ENCODE data around the gene MAP3K9.
A peak's percentile ranks its signal among the peaks of the same experiment; 100 is the strongest.

MAP3K9 gene

DNA sequence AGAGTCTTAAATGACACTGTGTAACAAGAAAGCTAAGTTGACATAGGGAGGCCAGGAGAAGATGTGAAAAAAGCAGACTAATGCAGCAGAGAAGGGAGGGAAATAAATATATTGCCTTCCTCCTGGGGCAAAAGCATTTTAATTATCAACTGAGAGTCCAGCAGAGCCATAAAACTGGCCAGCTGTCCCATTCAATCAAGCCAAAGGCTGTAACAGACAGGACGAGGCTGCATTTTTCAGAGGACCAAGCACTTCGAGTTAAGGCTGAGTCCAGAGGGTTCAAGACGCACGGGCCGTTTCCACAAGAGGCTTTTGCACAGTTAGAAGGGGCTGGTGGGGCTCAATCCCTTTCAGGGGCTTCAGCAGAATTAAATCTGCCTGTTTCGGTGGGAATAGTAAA, 20.4 kb downstream of the MAP3K9 start:
- ATAC-seq, result peak; percentile 73
- TF ChIP-seq, protein P1, sequence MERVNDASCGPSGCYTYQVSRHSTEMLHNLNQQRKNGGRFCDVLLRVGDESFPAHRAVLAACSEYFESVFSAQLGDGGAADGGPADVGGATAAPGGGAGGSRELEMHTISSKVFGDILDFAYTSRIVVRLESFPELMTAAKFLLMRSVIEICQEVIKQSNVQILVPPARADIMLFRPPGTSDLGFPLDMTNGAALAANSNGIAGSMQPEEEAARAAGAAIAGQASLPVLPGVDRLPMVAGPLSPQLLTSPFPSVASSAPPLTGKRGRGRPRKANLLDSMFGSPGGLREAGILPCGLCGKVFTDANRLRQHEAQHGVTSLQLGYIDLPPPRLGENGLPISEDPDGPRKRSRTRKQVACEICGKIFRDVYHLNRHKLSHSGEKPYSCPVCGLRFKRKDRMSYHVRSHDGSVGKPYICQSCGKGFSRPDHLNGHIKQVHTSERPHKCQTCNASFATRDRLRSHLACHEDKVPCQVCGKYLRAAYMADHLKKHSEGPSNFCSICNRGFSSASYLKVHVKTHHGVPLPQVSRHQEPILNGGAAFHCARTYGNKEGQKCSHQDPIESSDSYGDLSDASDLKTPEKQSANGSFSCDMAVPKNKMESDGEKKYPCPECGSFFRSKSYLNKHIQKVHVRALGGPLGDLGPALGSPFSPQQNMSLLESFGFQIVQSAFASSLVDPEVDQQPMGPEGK (CRISPR knock-in tag; IDR thresholded peaks at IDR 0.05; ENCODE audit: borderline replicate concordance), result no peak
- TF ChIP-seq ZNF565 (CRISPR knock-in tag; conservative IDR thresholded peaks at IDR 0.05; ENCODE audit: low read depth) (no peak), CSDC2 (CRISPR knock-in tag; IDR thresholded peaks at IDR 0.05) (no peak), ZNF8 (CRISPR knock-in tag; IDR thresholded peaks at IDR 0.05) (no peak), ZFP30 (CRISPR knock-in tag; IDR thresholded peaks at IDR 0.05) (no peak), RARB (CRISPR knock-in tag; IDR thresholded peaks at IDR 0.05) (no peak), GLIS3 (CRISPR knock-in tag; IDR thresholded peaks at IDR 0.05) (no peak), ZC3H10 (CRISPR knock-in tag; IDR thresholded peaks at IDR 0.05) (no peak), ZNF70 (CRISPR knock-in tag; IDR thresholded peaks at IDR 0.05) (no peak), SNAI2 (CRISPR knock-in tag; IDR thresholded peaks at IDR 0.05) (no peak), PPARA (CRISPR knock-in tag; IDR thresholded peaks at IDR 0.05; ENCODE audit: borderline replicate concordance) (no peak), ARNTL (CRISPR knock-in tag; IDR thresholded peaks at IDR 0.05; ENCODE audit: borderline replicate concordance, low read depth) (no peak), BACH2 (CRISPR knock-in tag; IDR thresholded peaks at IDR 0.05; ENCODE audit: borderline replicate concordance) (no peak), TOX (CRISPR knock-in tag; IDR thresholded peaks at IDR 0.05; ENCODE audit: borderline replicate concordance) (no peak), ESRRG (CRISPR knock-in tag; IDR thresholded peaks at IDR 0.05) (no peak), TCF4 (CRISPR knock-in tag; IDR thresholded peaks at IDR 0.05; ENCODE audit: borderline replicate concordance) (no peak)
- TF ChIP-seq, protein P2, sequence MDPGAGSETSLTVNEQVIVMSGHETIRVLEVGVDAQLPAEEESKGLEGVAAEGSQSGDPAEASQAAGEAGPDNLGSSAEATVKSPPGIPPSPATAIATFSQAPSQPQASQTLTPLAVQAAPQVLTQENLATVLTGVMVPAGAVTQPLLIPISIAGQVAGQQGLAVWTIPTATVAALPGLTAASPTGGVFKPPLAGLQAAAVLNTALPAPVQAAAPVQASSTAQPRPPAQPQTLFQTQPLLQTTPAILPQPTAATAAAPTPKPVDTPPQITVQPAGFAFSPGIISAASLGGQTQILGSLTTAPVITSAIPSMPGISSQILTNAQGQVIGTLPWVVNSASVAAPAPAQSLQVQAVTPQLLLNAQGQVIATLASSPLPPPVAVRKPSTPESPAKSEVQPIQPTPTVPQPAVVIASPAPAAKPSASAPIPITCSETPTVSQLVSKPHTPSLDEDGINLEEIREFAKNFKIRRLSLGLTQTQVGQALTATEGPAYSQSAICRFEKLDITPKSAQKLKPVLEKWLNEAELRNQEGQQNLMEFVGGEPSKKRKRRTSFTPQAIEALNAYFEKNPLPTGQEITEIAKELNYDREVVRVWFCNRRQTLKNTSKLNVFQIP (CRISPR knock-in tag; IDR thresholded peaks at IDR 0.05; ENCODE audit: borderline replicate concordance, low read depth), result no peak
- TF ChIP-seq, protein P3, sequence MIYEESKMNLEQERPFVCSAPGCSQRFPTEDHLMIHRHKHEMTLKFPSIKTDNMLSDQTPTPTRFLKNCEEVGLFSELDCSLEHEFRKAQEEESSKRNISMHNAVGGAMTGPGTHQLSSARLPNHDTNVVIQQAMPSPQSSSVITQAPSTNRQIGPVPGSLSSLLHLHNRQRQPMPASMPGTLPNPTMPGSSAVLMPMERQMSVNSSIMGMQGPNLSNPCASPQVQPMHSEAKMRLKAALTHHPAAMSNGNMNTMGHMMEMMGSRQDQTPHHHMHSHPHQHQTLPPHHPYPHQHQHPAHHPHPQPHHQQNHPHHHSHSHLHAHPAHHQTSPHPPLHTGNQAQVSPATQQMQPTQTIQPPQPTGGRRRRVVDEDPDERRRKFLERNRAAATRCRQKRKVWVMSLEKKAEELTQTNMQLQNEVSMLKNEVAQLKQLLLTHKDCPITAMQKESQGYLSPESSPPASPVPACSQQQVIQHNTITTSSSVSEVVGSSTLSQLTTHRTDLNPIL (CRISPR knock-in tag; IDR thresholded peaks at IDR 0.05; ENCODE audit: low read depth), result no peak
- TF ChIP-seq, protein P4, sequence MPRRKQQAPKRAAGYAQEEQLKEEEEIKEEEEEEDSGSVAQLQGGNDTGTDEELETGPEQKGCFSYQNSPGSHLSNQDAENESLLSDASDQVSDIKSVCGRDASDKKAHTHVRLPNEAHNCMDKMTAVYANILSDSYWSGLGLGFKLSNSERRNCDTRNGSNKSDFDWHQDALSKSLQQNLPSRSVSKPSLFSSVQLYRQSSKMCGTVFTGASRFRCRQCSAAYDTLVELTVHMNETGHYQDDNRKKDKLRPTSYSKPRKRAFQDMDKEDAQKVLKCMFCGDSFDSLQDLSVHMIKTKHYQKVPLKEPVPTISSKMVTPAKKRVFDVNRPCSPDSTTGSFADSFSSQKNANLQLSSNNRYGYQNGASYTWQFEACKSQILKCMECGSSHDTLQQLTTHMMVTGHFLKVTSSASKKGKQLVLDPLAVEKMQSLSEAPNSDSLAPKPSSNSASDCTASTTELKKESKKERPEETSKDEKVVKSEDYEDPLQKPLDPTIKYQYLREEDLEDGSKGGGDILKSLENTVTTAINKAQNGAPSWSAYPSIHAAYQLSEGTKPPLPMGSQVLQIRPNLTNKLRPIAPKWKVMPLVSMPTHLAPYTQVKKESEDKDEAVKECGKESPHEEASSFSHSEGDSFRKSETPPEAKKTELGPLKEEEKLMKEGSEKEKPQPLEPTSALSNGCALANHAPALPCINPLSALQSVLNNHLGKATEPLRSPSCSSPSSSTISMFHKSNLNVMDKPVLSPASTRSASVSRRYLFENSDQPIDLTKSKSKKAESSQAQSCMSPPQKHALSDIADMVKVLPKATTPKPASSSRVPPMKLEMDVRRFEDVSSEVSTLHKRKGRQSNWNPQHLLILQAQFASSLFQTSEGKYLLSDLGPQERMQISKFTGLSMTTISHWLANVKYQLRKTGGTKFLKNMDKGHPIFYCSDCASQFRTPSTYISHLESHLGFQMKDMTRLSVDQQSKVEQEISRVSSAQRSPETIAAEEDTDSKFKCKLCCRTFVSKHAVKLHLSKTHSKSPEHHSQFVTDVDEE (CRISPR knock-in tag; IDR thresholded peaks at IDR 0.05), result no peak

DNA sequence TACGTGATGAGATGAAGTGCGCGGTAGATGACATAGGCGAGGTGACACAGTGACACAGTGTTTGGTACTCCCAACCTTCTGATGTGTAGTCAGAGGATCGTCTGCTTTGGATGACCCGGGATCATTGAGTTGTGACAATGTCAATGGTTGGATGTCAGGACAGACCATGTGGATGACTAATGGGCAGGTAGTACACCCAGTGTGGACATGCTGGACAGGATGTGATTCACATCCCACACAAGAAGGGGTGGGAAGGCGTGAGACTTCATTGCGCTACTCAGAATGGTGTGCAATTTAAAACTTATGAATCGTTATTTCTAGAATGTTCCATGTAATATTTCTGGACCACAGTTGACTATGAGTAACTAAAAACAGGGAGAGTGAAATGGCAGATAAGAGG, 23.8 kb downstream of the MAP3K9 start:
- ATAC-seq, result no peak
- TF ChIP-seq, protein P2 (CRISPR knock-in tag; IDR thresholded peaks at IDR 0.05; ENCODE audit: borderline replicate concordance, low read depth), result no peak
- no peak for TF ChIP-seq ARNTL (CRISPR knock-in tag; IDR thresholded peaks at IDR 0.05; ENCODE audit: borderline replicate concordance, low read depth)
- no peak for TF ChIP-seq ZC3H10 (CRISPR knock-in tag; IDR thresholded peaks at IDR 0.05)
- TF ChIP-seq, protein P4 (CRISPR knock-in tag; IDR thresholded peaks at IDR 0.05), result no peak
- no peak for TF ChIP-seq SNAI2 (CRISPR knock-in tag; IDR thresholded peaks at IDR 0.05)
- no peak for TF ChIP-seq ZFP30 (CRISPR knock-in tag; IDR thresholded peaks at IDR 0.05)
- TF ChIP-seq ESRRG (CRISPR knock-in tag; IDR thresholded peaks at IDR 0.05), result no peak
- TF ChIP-seq, protein P3 (CRISPR knock-in tag; IDR thresholded peaks at IDR 0.05; ENCODE audit: low read depth), result no peak
- no peak for TF ChIP-seq OSR1 (CRISPR knock-in tag; IDR thresholded peaks at IDR 0.05)
- no peak for TF ChIP-seq ZNF8 (CRISPR knock-in tag; IDR thresholded peaks at IDR 0.05)
- TF ChIP-seq GLIS3 (CRISPR knock-in tag; IDR thresholded peaks at IDR 0.05), result no peak
- no peak for TF ChIP-seq ZNF565 (CRISPR knock-in tag; conservative IDR thresholded peaks at IDR 0.05; ENCODE audit: low read depth)
- no peak for TF ChIP-seq BACH2 (CRISPR knock-in tag; IDR thresholded peaks at IDR 0.05; ENCODE audit: borderline replicate concordance)
- no peak for TF ChIP-seq CSDC2 (CRISPR knock-in tag; IDR thresholded peaks at IDR 0.05)
- TF ChIP-seq, protein P1 (CRISPR knock-in tag; IDR thresholded peaks at IDR 0.05; ENCODE audit: borderline replicate concordance), result no peak
- TF ChIP-seq ZFP3 (CRISPR knock-in tag; IDR thresholded peaks at IDR 0.05), result no peak
- TF ChIP-seq ZNF70 (CRISPR knock-in tag; IDR thresholded peaks at IDR 0.05), result no peak
